Gastrocnemius medialis (tissue), 4 donors: ENCODE results near the gene MLXIP. TPM values are rescaled to one million over a fixed set of nuclear protein-coding genes. Genes with fewer than 3 reads are reported as not detected.
"Not testable (repeated sequence)": the region's sequence is repeated elsewhere in the genome, so short reads cannot be mapped to it uniquely, and the experiment has no call there.

ENCODE experiments used
- ATAC-seq, 2 donors: fragments of 150-250 bp; one replicate each; pipeline ENCODE4 v1.9.1; 2016
- DNase-seq, 2 donors: peaks; one replicate each; pipeline ENCODE4 v3.0.0-alpha.2; 2019
- H3K27ac ChIP-seq, 4 donors: fragments of 200-600 bp; sonication (generic); 1 replicate in 1 of 4; 2 replicates in 3 of 4; pipeline ENCODE4 v1.5.1; 2016 to 2018; ENCODE audit warnings: mild to moderate bottlenecking in 2 of 4, moderate library complexity in 1 of 4
- H3K27me3 ChIP-seq, 3 donors: fragments of 200-600 bp; sonication (generic) in 2 of 3; 1 replicate in 1 of 3; 2 replicates in 2 of 3; pipeline versions ENCODE4 v1.5.1 to v1.6.0; 2016 to 2019; ENCODE audit warnings: mild to moderate bottlenecking in 1 of 3, moderate library complexity in 1 of 3
- H3K36me3 ChIP-seq, 2 donors: fragments of 200-600 bp; sonication (generic) in 1 of 2; one replicate each; pipeline ENCODE4 v1.5.1; 2017 to 2018
- H3K4me1 ChIP-seq, 2 donors: fragments of 200-600 bp; sonication (generic) in 1 of 2; one replicate each; pipeline ENCODE4 v1.5.1; 2016 to 2017; ENCODE audit warnings: mild to moderate bottlenecking in 2 of 2
- H3K4me3 ChIP-seq, 4 donors: fragments of 200-600 bp; sonication (generic) in 3 of 4; 1 replicate in 1 of 4; 2 replicates in 3 of 4; pipeline ENCODE4 v1.5.1; 2016 to 2019; ENCODE audit warnings: mild to moderate bottlenecking in 2 of 4
- H3K9me3 ChIP-seq, 3 donors: fragments of 200-600 bp; sonication (generic) in 2 of 3; 1 replicate in 1 of 3; 2 replicates in 2 of 3; pipeline ENCODE4 v1.5.1; 2016 to 2019
- CTCF ChIP-seq, 5 experiments: fragments of 450-650 bp in 3 of 5; fragments of 200-600 bp in 2 of 5; sonication (generic) in 2 of 5; IDR thresholded peaks in 4 of 5; conservative IDR thresholded peaks in 1 of 5; 1 replicate in 4 of 5; 2 replicates in 1 of 5; pipeline ENCODE4 v1.5.1; 2016 to 2019; ENCODE audit warnings: antibody characterized with exemption in 5 of 5, mild to moderate bottlenecking in 3 of 5, moderate library complexity in 3 of 5
- POLR2A ChIP-seq, 2 donors: fragments of 450-650 bp; IDR thresholded peaks; one replicate each; pipeline ENCODE4 v1.6.1; 2017; ENCODE audit warnings: antibody characterized with exemption in 2 of 2, mild to moderate bottlenecking in 2 of 2, moderate library complexity in 2 of 2
- in situ Hi-C, 4 donors: fragments of 200-750 bp; cut with MboI; loops; one replicate each; pipeline versions ENCODE4 v1.15.0 to v1.8.0; 2017; ENCODE audit warnings: low sequenced_read_pairs in 4 of 4
- intact Hi-C: fragments of 100-400 bp; cut with DNase I; formaldehyde crosslinking; loops from one replicate; pipeline ENCODE4 v1.15.1; 2023; ENCODE audit warnings: low total_unique reads
- total RNA-seq, 4 donors: library from RNA; depleted of rRNA; stranded (reverse); fragments of >200 nt; gene quantifications; one replicate each; pipeline versions ENCODE4 v1.1.0 to v1.2.3, GENCODE V29; 2016

MLXIP gene
- total RNA-seq, 4 donors from 2014 or later: 36.6 to 89.4 (median 79.7) TPM

- H3K27ac ChIP-seq: peak overlapping the region; percentile 77 to 95 (median 92)
- intact Hi-C loops: loop anchor here (5.0 kb wide), 1 partner anchor 133 kb away; the partner anchor contains the start of gene CFAP251
- H3K27me3 ChIP-seq: no peaks in the 10 kb centered on the region
- in situ Hi-C loops: no loop called here
- H3K9me3 ChIP-seq: no peaks in the 10 kb centered on the region
- H3K4me3 ChIP-seq: no peak overlapping the region
- no peak for ATAC-seq
- DNase-seq: no peak
- H3K36me3 ChIP-seq: peaks cover 0 to 12% of the 10 kb centered on the region in 2 donors
- H3K4me1 ChIP-seq: peaks cover 30 to 35% of the 10 kb centered on the region in 2 donors
- TF ChIP-seq CTCF (IDR thresholded peaks at IDR 0.05 in 4 of 5, conservative IDR thresholded peaks at IDR 0.05 in 1 of 5) (no peak), POLR2A (IDR thresholded peaks at IDR 0.05) (no peak)
These were observed 27.9 kb upstream of the MLXIP start for GRCh38 chr12:122050706-122051105.

- intact Hi-C loops: loop anchor here (5.0 kb wide), 1 partner anchor 134 kb away; the partner anchor contains the start of gene CFAP251
- Histone ChIP-seq H3K36me3 (peaks cover 0 to 11% of the 10 kb centered on the region in 2 donors), H3K27me3 (no peaks in the 10 kb centered on the region), H3K4me3 (peak overlapping the region in 2 of 4 donors; percentile 13 to 36), H3K4me1 (peaks cover 32 to 38% of the 10 kb centered on the region in 2 donors), H3K27ac (peak overlapping the region; percentile 77 to 95 (median 92)), H3K9me3 (no peaks in the 10 kb centered on the region)
- peak in 1 of 2 donors; percentile 22 for TF ChIP-seq POLR2A (IDR thresholded peaks at IDR 0.05)
- TF ChIP-seq CTCF (IDR thresholded peaks at IDR 0.05 in 4 of 5, conservative IDR thresholded peaks at IDR 0.05 in 1 of 5): no peak
- DNase-seq (peak; percentile 85 to 89), ATAC-seq (peak; percentile 87 to 89)
- in situ Hi-C loops: no loop called here
These were observed 27.2 kb upstream of the MLXIP start for GRCh38 chr12:122051231-122051876.

- Histone ChIP-seq H3K27ac (peak overlapping the region; percentile 77 to 95 (median 92)), H3K9me3 (no peaks in the 10 kb centered on the region)
- in situ Hi-C loops: no loop called here
These were observed 26.3 kb upstream of the MLXIP start for GRCh38 chr12:122052285-122052684.

GRCh38 chr12:122054842-122055520 is 23.6 kb upstream of the MLXIP start:
- Histone ChIP-seq H3K36me3 (peaks cover 0 to 5% of the 10 kb centered on the region in 2 donors), H3K27me3 (no peaks in the 10 kb centered on the region), H3K4me3 (no peak overlapping the region), H3K4me1 (peaks cover 38% of the 10 kb centered on the region in 2 donors), H3K27ac (peak overlapping the region; percentile 34 to 94 (median 64)), H3K9me3 (no peaks in the 10 kb centered on the region)
- DNase-seq (no peak), ATAC-seq (peak in 1 of 2 donors; percentile 7)
- intact Hi-C loops: loop anchor here (1.0 to 5.0 kb wide), 3 partner anchors 68 to 138 kb away; partner anchors contain the start of gene CFAP251
- in situ Hi-C loops: loop anchor here (5.0 kb wide), 2 partner anchors 67 to 72 kb away; no protein-coding TSS in a partner anchor
- TF ChIP-seq POLR2A (IDR thresholded peaks at IDR 0.05) (no peak), CTCF (IDR thresholded peaks at IDR 0.05 in 4 of 5, conservative IDR thresholded peaks at IDR 0.05 in 1 of 5) (no peak)

More at GRCh38 chr12:122052285-122052684, 26.3 kb upstream of the MLXIP start:
- DNase-seq (no peak), ATAC-seq (no peak)
- no peaks in the 10 kb centered on the region for H3K27me3 ChIP-seq
- H3K4me1 ChIP-seq: peaks cover 32 to 38% of the 10 kb centered on the region in 2 donors
- H3K4me3 ChIP-seq: no peak overlapping the region
- intact Hi-C loops: loop anchor here (5.0 kb wide), 1 partner anchor 135 kb away; the partner anchor contains the start of gene CFAP251
- TF ChIP-seq POLR2A (IDR thresholded peaks at IDR 0.05): no peak
- no peak for TF ChIP-seq CTCF (IDR thresholded peaks at IDR 0.05 in 4 of 5, conservative IDR thresholded peaks at IDR 0.05 in 1 of 5)
- peaks cover 0 to 2% of the 10 kb centered on the region in 2 donors for H3K36me3 ChIP-seq

GRCh38 chr12:122056406-122056805 is 22.1 kb upstream of the MLXIP start:
- ATAC-seq, DNase-seq, H3K4me3 ChIP-seq, intact Hi-C loops, H3K36me3 ChIP-seq, H3K9me3 ChIP-seq, H3K27me3 ChIP-seq, H3K27ac ChIP-seq: not testable (repeated sequence)
- in situ Hi-C loops: loop anchor here (5.0 kb wide), 2 partner anchors 66 to 71 kb away; no protein-coding TSS in a partner anchor
- peaks cover 26 to 27% of the 10 kb centered on the region in 2 donors for H3K4me1 ChIP-seq
